K562 (cell line): ENCODE results near the gene SH3TC1.

ENCODE experiments used
- CBX8 ChIP-seq: fragments of 200-600 bp; sonication (generic); IDR thresholded peaks from 2 replicates; pipeline ENCODE4 v1.6.1; 2012; ENCODE audit warnings: borderline replicate concordance, mixed run types, low read depth, mild to moderate bottlenecking, moderate library complexity, mixed read lengths, low read length, control low read depth, inconsistent platforms; ENCODE audit not compliant: poor library complexity, severe bottlenecking; ENCODE audit errors: extremely low read depth
- CTCF ChIP-seq, 3 experiments: IDR thresholded peaks in 2 of 3; conservative IDR thresholded peaks in 1 of 3; 2 replicates each; pipeline ENCODE4 v1.5.1; 2011 to 2012; ENCODE audit warnings: low read length in 3 of 3, mild to moderate bottlenecking in 3 of 3, control low read depth in 2 of 3, improper control_type of control experiment in 1 of 3, inconsistent platforms in 1 of 3, low read depth in 1 of 3, mixed read lengths in 1 of 3, moderate library complexity in 1 of 3; ENCODE audit not compliant: insufficient read depth in 2 of 3
- DPF2 ChIP-seq: fragments of 450-650 bp; IDR thresholded peaks from 2 replicates; pipeline ENCODE4 v1.6.1; 2016
- EZH2 ChIP-seq: IDR thresholded peaks from 2 replicates; pipeline ENCODE4 v1.6.1; 2012; ENCODE audit warnings: low read depth, mild to moderate bottlenecking, inconsistent platforms, low read length, borderline replicate concordance
- KDM2B ChIP-seq: fragments of 250-450 bp; sonication (Bioruptor Pico); IDR thresholded peaks from 2 replicates; pipeline ENCODE4 v1.8.0; 2021; ENCODE audit warnings: mild to moderate bottlenecking, moderate library complexity
- MCM7 ChIP-seq, 2 experiments: fragments of 450-650 bp; IDR thresholded peaks; 2 replicates each; pipeline ENCODE4 v1.6.1; 2016 to 2018
- NFIC ChIP-seq: fragments of 450-650 bp; IDR thresholded peaks from 2 replicates; pipeline ENCODE4 v1.6.1; 2017; ENCODE audit warnings: mild to moderate bottlenecking, inconsistent platforms
- NFYB ChIP-seq: IDR thresholded peaks from 2 replicates; pipeline ENCODE4 v1.6.1; 2011; ENCODE audit warnings: mild to moderate bottlenecking, moderate library complexity; ENCODE audit not compliant: insufficient read length; ENCODE audit errors: extremely low read depth
- POLR2AphosphoS5 ChIP-seq: IDR thresholded peaks from 2 replicates; pipeline ENCODE4 v1.6.1; 2011; ENCODE audit warnings: mild to moderate bottlenecking, low read depth, low read length, moderate library complexity; ENCODE audit not compliant: control insufficient read depth, insufficient read depth
- SOX6 ChIP-seq: fragments of 450-650 bp; IDR thresholded peaks from 2 replicates; pipeline ENCODE4 v1.6.1; 2014; ENCODE audit warnings: mild to moderate bottlenecking
- TAF9B ChIP-seq: fragments of 450-650 bp; IDR thresholded peaks from 2 replicates; pipeline ENCODE4 v1.6.1; 2018; ENCODE audit warnings: mild to moderate bottlenecking; ENCODE audit not compliant: partially characterized antibody
- ZNF384 ChIP-seq: IDR thresholded peaks from 2 replicates; pipeline ENCODE4 v1.6.1; 2012; ENCODE audit warnings: low read depth, low read length, improper control_type of control experiment

- no peak for TF ChIP-seq NFYB
- TF ChIP-seq EZH2, result no peak
- TF ChIP-seq ZNF384, result no peak
- TF ChIP-seq MCM7 (IDR thresholded peaks at IDR 0.05), result no peak
- TF ChIP-seq TAF9B, result no peak
- TF ChIP-seq KDM2B (CRISPR knock-in tag), result no peak
- TF ChIP-seq NFIC, result no peak
- no peak for TF ChIP-seq SOX6
- TF ChIP-seq CTCF (IDR thresholded peaks at IDR 0.05 in 2 of 3, conservative IDR thresholded peaks at IDR 0.05 in 1 of 3; ENCODE audit: insufficient read depth in 2 of 3, low read depth in 1 of 3, low read length in 3 of 3), result no peak
- TF ChIP-seq CBX8, result no peak
- TF ChIP-seq POLR2AphosphoS5, result no peak
- no peak for TF ChIP-seq DPF2
Measured at GRCh38 chr4:8221476-8221875, 22.4 kb downstream of the SH3TC1 start.
